ENCODE data around the gene HELZ. TPM values are rescaled to one million over a fixed set of nuclear protein-coding genes. Genes with fewer than 3 reads are reported as not detected.

The HELZ gene
- total and polyA plus RNA-seq, 8 donors = 27.2 to 64.6 (median 37.3) TPM

GRCh38 chr17:67050066-67050465, 194.9 kb downstream of the HELZ start:
- Histone ChIP-seq H3K27ac (no peak overlapping the region), H3K9me3 (peaks cover 0 to 32% of the 10 kb centered on the region in 2 donors), H3K4me1 (no peaks in the 10 kb centered on the region), H3K4me3 (no peak overlapping the region), H3K27me3 (no peaks in the 10 kb centered on the region), H3K36me3 (no peaks in the 10 kb centered on the region)
- ATAC-seq (no peak), DNase-seq (no peak)
- intact Hi-C loops (cut with DNase I) = no loop called here
- no peak for TF ChIP-seq CTCF (IDR thresholded peaks at IDR 0.05)

- DNase-seq = no peak
- H3K4me3 ChIP-seq = no peak overlapping the region
- no peaks in the 10 kb centered on the region for H3K4me1 ChIP-seq
- H3K36me3 ChIP-seq = no peaks in the 10 kb centered on the region
- H3K27ac ChIP-seq = no peak overlapping the region
- H3K9me3 ChIP-seq = peaks cover 0 to 32% of the 10 kb centered on the region in 2 donors
- TF ChIP-seq CTCF (IDR thresholded peaks at IDR 0.05) = no peak
- no peak for ATAC-seq
- H3K27me3 ChIP-seq = no peaks in the 10 kb centered on the region
- intact Hi-C loops (cut with DNase I) = no loop called here
Measured at GRCh38 chr17:67049025-67049739, 195.8 kb downstream of the HELZ start.

- Histone ChIP-seq H3K27ac (no peak overlapping the region), H3K4me3 (no peak overlapping the region), H3K4me1 (no peaks in the 10 kb centered on the region), H3K9me3 (peaks cover 0 to 32% of the 10 kb centered on the region in 2 donors), H3K27me3 (no peaks in the 10 kb centered on the region), H3K36me3 (no peaks in the 10 kb centered on the region)
- ATAC-seq (no peak), DNase-seq (no peak)
- intact Hi-C loops (cut with DNase I) = no loop called here
- TF ChIP-seq CTCF (IDR thresholded peaks at IDR 0.05) = no peak
Measured at GRCh38 chr17:67047382-67047781, 197.6 kb downstream of the HELZ start.

- TF ChIP-seq CTCF (IDR thresholded peaks at IDR 0.05) = no peak
- DNase-seq (no peak), ATAC-seq (no peak)
- Histone ChIP-seq H3K9me3 (peaks cover 0 to 32% of the 10 kb centered on the region in 2 donors), H3K4me1 (no peaks in the 10 kb centered on the region), H3K4me3 (no peak overlapping the region), H3K27me3 (no peaks in the 10 kb centered on the region), H3K36me3 (no peaks in the 10 kb centered on the region), H3K27ac (no peak overlapping the region)
- intact Hi-C loops (cut with DNase I) = no loop called here
Measured at GRCh38 chr17:67046398-67046797, 198.6 kb downstream of the HELZ start.

- TF ChIP-seq CTCF (IDR thresholded peaks at IDR 0.05) = no peak
- Histone ChIP-seq H3K4me3 (no peak overlapping the region), H3K9me3 (peaks cover 0 to 30% of the 10 kb centered on the region in 2 donors), H3K36me3 (no peaks in the 10 kb centered on the region), H3K27ac (no peak overlapping the region), H3K27me3 (no peaks in the 10 kb centered on the region), H3K4me1 (no peaks in the 10 kb centered on the region)
- ATAC-seq (no peak), DNase-seq (no peak)
- intact Hi-C loops (cut with DNase I) = no loop called here
Measured at GRCh38 chr17:67044940-67045339, 200.1 kb downstream of the HELZ start.

Data from left lung (tissue), 10 donors.